ENCODE data around the gene ISX.

DNA sequence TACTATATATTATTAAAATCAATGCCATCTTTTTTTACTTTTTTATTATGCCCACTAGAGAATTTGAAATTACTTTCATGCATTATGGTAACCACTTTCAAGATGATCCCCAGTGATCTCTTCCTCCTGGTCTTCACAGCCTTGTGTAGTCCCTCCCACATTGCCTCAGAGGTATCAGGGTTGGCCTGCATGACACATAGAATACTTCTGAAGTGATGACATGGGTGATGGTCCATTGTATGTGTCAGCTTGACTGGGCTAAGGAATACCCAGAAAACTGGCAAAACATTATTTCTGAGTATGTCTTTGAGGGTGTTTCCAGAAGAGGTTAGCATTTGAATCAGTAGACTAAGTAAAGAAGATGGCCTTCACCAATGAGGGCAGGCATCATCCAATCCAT is 14.2 kb upstream of the ISX start:
- TF ChIP-seq, protein P1, sequence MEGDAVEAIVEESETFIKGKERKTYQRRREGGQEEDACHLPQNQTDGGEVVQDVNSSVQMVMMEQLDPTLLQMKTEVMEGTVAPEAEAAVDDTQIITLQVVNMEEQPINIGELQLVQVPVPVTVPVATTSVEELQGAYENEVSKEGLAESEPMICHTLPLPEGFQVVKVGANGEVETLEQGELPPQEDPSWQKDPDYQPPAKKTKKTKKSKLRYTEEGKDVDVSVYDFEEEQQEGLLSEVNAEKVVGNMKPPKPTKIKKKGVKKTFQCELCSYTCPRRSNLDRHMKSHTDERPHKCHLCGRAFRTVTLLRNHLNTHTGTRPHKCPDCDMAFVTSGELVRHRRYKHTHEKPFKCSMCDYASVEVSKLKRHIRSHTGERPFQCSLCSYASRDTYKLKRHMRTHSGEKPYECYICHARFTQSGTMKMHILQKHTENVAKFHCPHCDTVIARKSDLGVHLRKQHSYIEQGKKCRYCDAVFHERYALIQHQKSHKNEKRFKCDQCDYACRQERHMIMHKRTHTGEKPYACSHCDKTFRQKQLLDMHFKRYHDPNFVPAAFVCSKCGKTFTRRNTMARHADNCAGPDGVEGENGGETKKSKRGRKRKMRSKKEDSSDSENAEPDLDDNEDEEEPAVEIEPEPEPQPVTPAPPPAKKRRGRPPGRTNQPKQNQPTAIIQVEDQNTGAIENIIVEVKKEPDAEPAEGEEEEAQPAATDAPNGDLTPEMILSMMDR (IDR thresholded peaks at IDR 0.05), result no peak
- TF ChIP-seq, protein P2, sequence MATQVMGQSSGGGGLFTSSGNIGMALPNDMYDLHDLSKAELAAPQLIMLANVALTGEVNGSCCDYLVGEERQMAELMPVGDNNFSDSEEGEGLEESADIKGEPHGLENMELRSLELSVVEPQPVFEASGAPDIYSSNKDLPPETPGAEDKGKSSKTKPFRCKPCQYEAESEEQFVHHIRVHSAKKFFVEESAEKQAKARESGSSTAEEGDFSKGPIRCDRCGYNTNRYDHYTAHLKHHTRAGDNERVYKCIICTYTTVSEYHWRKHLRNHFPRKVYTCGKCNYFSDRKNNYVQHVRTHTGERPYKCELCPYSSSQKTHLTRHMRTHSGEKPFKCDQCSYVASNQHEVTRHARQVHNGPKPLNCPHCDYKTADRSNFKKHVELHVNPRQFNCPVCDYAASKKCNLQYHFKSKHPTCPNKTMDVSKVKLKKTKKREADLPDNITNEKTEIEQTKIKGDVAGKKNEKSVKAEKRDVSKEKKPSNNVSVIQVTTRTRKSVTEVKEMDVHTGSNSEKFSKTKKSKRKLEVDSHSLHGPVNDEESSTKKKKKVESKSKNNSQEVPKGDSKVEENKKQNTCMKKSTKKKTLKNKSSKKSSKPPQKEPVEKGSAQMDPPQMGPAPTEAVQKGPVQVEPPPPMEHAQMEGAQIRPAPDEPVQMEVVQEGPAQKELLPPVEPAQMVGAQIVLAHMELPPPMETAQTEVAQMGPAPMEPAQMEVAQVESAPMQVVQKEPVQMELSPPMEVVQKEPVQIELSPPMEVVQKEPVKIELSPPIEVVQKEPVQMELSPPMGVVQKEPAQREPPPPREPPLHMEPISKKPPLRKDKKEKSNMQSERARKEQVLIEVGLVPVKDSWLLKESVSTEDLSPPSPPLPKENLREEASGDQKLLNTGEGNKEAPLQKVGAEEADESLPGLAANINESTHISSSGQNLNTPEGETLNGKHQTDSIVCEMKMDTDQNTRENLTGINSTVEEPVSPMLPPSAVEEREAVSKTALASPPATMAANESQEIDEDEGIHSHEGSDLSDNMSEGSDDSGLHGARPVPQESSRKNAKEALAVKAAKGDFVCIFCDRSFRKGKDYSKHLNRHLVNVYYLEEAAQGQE (IDR thresholded peaks at IDR 0.05; ENCODE audit: insufficient read depth in 1 of 2, low read depth in 2 of 2, low read length in 1 of 2), result no peak
- no peak for TF ChIP-seq POLR2AphosphoS5 (IDR thresholded peaks at IDR 0.05; ENCODE audit: low read depth, low read length)
